Measurements from ENCODE around the gene ZNRF3. TPM values are rescaled to one million over a fixed set of nuclear protein-coding genes. Genes with fewer than 3 reads are reported as not detected.
"Not testable (repeated sequence)": the region's sequence is repeated elsewhere in the genome, so short reads cannot be mapped to it uniquely, and the experiment has no call there.

ZNRF3 gene
- total RNA-seq, 1 donor from 2014 or later = 7.9 TPM

DNA sequence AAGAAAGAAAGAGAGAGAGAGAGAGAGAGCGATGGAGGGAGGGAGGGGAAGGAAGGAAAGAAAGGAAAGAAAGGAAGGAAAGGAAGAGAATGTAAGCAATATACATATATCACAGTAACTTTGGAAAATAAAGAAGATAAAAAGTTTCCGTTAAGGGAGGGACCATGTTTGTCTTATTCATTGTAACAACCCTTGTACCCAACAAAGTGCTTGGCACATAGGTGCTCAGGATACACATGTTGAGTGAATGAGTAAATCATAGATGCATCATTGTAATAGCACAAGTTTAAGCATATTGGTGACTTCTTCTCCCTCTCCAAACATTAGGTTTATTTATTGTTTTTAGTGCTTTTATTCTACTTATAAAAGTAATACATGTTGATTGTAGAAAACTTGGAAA is 39.7 kb upstream of the ZNRF3 start:
- TF ChIP-seq, protein P1, sequence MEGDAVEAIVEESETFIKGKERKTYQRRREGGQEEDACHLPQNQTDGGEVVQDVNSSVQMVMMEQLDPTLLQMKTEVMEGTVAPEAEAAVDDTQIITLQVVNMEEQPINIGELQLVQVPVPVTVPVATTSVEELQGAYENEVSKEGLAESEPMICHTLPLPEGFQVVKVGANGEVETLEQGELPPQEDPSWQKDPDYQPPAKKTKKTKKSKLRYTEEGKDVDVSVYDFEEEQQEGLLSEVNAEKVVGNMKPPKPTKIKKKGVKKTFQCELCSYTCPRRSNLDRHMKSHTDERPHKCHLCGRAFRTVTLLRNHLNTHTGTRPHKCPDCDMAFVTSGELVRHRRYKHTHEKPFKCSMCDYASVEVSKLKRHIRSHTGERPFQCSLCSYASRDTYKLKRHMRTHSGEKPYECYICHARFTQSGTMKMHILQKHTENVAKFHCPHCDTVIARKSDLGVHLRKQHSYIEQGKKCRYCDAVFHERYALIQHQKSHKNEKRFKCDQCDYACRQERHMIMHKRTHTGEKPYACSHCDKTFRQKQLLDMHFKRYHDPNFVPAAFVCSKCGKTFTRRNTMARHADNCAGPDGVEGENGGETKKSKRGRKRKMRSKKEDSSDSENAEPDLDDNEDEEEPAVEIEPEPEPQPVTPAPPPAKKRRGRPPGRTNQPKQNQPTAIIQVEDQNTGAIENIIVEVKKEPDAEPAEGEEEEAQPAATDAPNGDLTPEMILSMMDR (IDR thresholded peaks at IDR 0.05) = no peak
- TF ChIP-seq POLR2AphosphoS5 (IDR thresholded peaks at IDR 0.05; ENCODE audit: insufficient read depth in 1 of 2, low read depth in 1 of 2) (no peak), POLR2A (IDR thresholded peaks at IDR 0.05) (no peak)
- intact Hi-C loops (cut with DNase I) = no loop called here
- H3K9me3 ChIP-seq = peaks cover 5% of the 10 kb centered on the region
- H3K4me3 ChIP-seq = no peak overlapping the region
- H3K36me3 ChIP-seq = no peaks in the 10 kb centered on the region
- H3K27ac ChIP-seq = no peak overlapping the region
- H3K27me3 ChIP-seq = no peaks in the 10 kb centered on the region
- H3K4me1 ChIP-seq = no peaks in the 10 kb centered on the region
- DNase-seq (ENCODE audit: extremely low spot score in 2 of 2) = no peak

DNA sequence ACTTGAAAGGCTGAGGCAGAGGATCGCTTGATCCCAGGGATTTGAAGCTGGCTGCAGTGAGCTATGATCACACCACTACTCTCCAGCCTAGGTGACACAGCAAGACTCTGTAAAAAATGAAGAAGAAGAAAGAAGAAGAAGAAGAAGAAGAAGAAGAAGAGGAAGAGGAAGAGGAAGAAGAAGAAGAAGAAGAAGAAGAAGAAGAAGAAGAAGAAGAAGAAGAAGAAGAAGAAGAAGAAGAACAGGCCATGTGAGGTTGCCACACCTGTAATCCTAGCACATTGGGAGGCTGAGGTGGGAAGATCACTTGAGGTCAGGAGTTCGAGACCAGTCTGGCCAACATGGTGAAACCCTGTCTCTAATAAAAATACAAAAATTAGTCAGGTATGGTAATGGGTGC is 39.1 kb upstream of the ZNRF3 start:
- H3K4me3 ChIP-seq; H3K27me3 ChIP-seq; H3K9me3 ChIP-seq; H3K4me1 ChIP-seq; H3K36me3 ChIP-seq; intact Hi-C loops (cut with DNase I); DNase-seq (ENCODE audit: extremely low spot score in 2 of 2); H3K27ac ChIP-seq: not testable (repeated sequence)

DNA sequence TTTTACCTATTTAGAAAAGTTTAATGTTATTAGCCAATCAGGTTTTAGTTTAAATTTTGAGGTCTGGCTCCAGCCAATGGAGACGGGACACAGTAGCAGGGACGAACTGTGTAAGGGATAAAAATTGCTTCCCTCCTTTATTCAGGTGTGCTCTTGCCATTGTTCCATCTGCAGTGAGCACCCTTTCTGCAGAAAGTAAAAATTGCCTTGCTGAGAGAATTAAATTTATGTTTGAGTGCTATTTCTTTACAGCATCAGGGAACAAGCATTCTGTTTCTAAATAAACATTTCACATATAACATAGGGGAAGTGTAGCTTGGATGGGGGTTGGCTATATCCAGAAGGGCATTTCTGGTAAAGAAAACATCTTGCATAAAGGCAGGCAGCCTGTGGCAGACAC is 36.4 kb upstream of the ZNRF3 start:
- intact Hi-C loops (cut with DNase I) = loop anchor here (5.0 kb wide), 1 partner anchor 195 kb away; no protein-coding TSS in a partner anchor
- Histone ChIP-seq H3K36me3 (no peaks in the 10 kb centered on the region), H3K9me3 (peaks cover 5% of the 10 kb centered on the region), H3K27ac (no peak overlapping the region), H3K4me1 (no peaks in the 10 kb centered on the region), H3K27me3 (no peaks in the 10 kb centered on the region), H3K4me3 (no peak overlapping the region)
- no peak for TF ChIP-seq POLR2A (IDR thresholded peaks at IDR 0.05)
- TF ChIP-seq POLR2AphosphoS5 (IDR thresholded peaks at IDR 0.05; ENCODE audit: insufficient read depth in 1 of 2, low read depth in 1 of 2) = no peak
- TF ChIP-seq, protein P1 (IDR thresholded peaks at IDR 0.05) = no peak
- DNase-seq (ENCODE audit: extremely low spot score in 2 of 2) = no peak

DNA sequence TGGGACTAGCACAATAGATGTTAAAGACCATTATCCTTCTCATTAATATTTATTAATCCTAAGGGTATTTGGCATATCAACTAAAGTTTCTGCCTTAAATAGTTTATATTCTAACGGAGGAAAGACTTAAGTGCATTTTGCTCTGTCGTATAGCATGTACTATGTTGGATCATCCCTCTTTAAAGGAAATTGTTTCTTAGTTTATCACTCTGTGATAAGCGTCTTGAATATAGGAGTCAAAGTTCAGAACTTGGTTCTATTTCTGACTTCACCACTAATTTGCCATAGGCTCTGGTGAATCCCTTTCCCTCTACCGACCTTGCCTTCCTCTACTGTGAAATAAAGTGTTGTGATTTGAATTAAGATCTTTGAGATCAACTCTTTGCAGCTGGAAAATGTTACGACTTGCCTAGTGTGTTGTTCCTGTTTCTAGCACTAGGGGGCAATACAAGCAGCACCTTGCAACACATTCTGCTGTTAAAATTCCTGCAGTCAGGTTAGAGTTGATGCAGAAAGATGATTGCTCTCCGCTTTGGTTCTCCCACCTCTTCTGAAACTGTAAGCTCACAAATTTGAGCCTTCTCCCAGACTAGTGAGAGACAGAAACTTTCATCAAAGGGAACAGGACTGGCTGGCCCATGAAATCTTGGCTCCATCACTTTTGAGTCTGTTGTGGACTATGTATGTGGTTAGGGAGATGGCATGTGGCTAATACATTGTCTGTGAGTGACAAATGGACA is 27.8 kb upstream of the ZNRF3 start:
- Histone ChIP-seq H3K27ac (no peak overlapping the region), H3K36me3 (no peaks in the 10 kb centered on the region), H3K9me3 (no peaks in the 10 kb centered on the region), H3K27me3 (no peaks in the 10 kb centered on the region), H3K4me1 (no peaks in the 10 kb centered on the region), H3K4me3 (no peak overlapping the region)
- DNase-seq (ENCODE audit: extremely low spot score in 2 of 2) = no peak
- TF ChIP-seq, protein P1 (IDR thresholded peaks at IDR 0.05) = peak; percentile 72 to 93 (median 90)
- TF ChIP-seq POLR2A (IDR thresholded peaks at IDR 0.05) (no peak), POLR2AphosphoS5 (IDR thresholded peaks at IDR 0.05; ENCODE audit: insufficient read depth in 1 of 2, low read depth in 1 of 2) (peak in 1 of 2 donors; percentile 40)
- intact Hi-C loops (cut with DNase I) = no loop called here

DNA sequence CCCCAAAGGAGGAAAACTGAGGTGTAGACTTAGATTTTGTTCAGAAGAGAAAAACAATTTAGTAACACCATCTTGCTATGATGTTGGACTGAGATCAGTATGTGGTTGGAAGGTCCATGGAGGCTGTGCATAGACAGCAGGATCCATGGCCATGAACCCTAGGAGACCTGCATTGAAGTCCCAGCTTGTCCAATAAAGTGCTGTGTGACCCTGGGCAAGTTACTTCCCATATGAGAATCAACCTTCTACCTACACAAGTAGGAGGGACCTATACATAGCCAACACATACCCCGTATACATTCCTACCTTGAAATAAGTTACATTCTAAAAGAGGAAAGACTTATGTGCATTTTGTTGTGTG is 27.3 kb upstream of the ZNRF3 start:
- Histone ChIP-seq H3K4me1 (no peaks in the 10 kb centered on the region), H3K27ac (no peak overlapping the region), H3K9me3 (no peaks in the 10 kb centered on the region), H3K36me3 (no peaks in the 10 kb centered on the region), H3K27me3 (no peaks in the 10 kb centered on the region), H3K4me3 (no peak overlapping the region)
- intact Hi-C loops (cut with DNase I) = no loop called here
- no peak for DNase-seq (ENCODE audit: extremely low spot score in 2 of 2)
- TF ChIP-seq POLR2A (IDR thresholded peaks at IDR 0.05) = no peak
- TF ChIP-seq POLR2AphosphoS5 (IDR thresholded peaks at IDR 0.05; ENCODE audit: insufficient read depth in 1 of 2, low read depth in 1 of 2) = no peak
- TF ChIP-seq, protein P1 (IDR thresholded peaks at IDR 0.05) = no peak
